Stomach (tissue), 9 donors: Measurements from ENCODE around the gene ARHGAP26. TPM values are rescaled to one million over a fixed set of nuclear protein-coding genes. Genes with fewer than 3 reads are reported as not detected.

Source experiments
- DNase-seq, 2 donors: peaks; one replicate each; pipeline versions ENCODE4 v3.0.0 to v3.0.0-alpha.2; 2013 to 2019
- H3K27ac ChIP-seq, 5 donors: fragments of 200-600 bp in 4 of 5; sonication (generic) in 4 of 5; one replicate each; pipeline ENCODE4 v1.5.1; 2013 to 2019; ENCODE audit warnings: mild to moderate bottlenecking in 1 of 5, moderate library complexity in 1 of 5
- H3K27me3 ChIP-seq, 3 donors: fragments of 200-600 bp; sonication (generic); one replicate each; pipeline ENCODE4 v1.5.1; 2017 to 2019; ENCODE audit warnings: mixed run types in 1 of 3
- H3K36me3 ChIP-seq, 4 donors: fragments of 200-600 bp; sonication (generic); 1 replicate in 3 of 4; 2 replicates in 1 of 4; pipeline ENCODE4 v1.5.1; 2016 to 2019
- H3K4me1 ChIP-seq, 4 donors: fragments of 200-600 bp; sonication (generic); one replicate each; pipeline ENCODE4 v1.5.1; 2016 to 2019
- H3K4me3 ChIP-seq, 4 donors: fragments of 200-600 bp; sonication (generic) in 3 of 4; one replicate each; pipeline ENCODE4 v1.5.1; 2016 to 2019; ENCODE audit warnings: mild to moderate bottlenecking in 1 of 4
- H3K9me3 ChIP-seq, 4 donors: fragments of 200-600 bp; sonication (generic); one replicate each; pipeline ENCODE4 v1.5.1; 2016 to 2019
- EP300 ChIP-seq: sonication (generic); formaldehyde crosslinking; IDR thresholded peaks from one replicate; pipeline ENCODE4 v1.6.1; 2017; ENCODE audit warnings: antibody characterized with exemption
- POLR2A ChIP-seq, 4 donors: fragments of 450-650 bp; IDR thresholded peaks; one replicate each; pipeline ENCODE4 v1.6.1; 2016; ENCODE audit warnings: antibody characterized with exemption in 4 of 4, control low read depth in 2 of 4, mild to moderate bottlenecking in 1 of 4, moderate library complexity in 1 of 4
- POLR2AphosphoS5 ChIP-seq, 3 donors: sonication (generic); formaldehyde crosslinking; IDR thresholded peaks; one replicate each; pipeline ENCODE4 v1.6.1; 2016; ENCODE audit warnings: antibody characterized with exemption in 3 of 3
- WGBS, 5 donors: extraction: QIAGEN DNeasy Blood & Tissue Kit in 3 of 5; methylation state at CpG; one replicate each; pipeline versions ENCODE4 v1.1.5 to v1.1.7; 2013 to 2018; 5-methylcytosine and 5-hydroxymethylcytosine counted together
- intact Hi-C: fragments of 100-400 bp; cut with DNase I; formaldehyde crosslinking; loops from one replicate; pipeline ENCODE4 v1.15.1; 2023; ENCODE audit warnings: low total_unique reads
- polyA plus RNA-seq, 3 donors: library from polyadenylated mRNA; stranded (reverse); fragments of 200-250 nt; gene quantifications; one replicate each; pipeline ENCODE4 v1.2.3, GENCODE V29; 2013
- total RNA-seq, 5 donors: library from RNA; depleted of rRNA; stranded (reverse); fragments of >200 nt; gene quantifications; one replicate each; pipeline versions ENCODE4 v1.1.0 to v1.2.3, GENCODE V29; 2014 to 2016
- TF ChIP-seq, protein P1 (sequence below), 7 experiments: fragments of 450-650 bp in 4 of 7; fragments of 200-600 bp in 3 of 7; sonication (generic) in 3 of 7; IDR thresholded peaks; one replicate each; pipeline ENCODE4 v1.5.1; 2016 to 2019; ENCODE audit warnings: antibody characterized with exemption in 7 of 7, control low read depth in 2 of 7, mild to moderate bottlenecking in 1 of 7
- donor health status: healthy with polysubstance abuse.
- donor health status: Bipolar disorder and iron deficiency.
- donor health status: healthy.

ARHGAP26 gene
- total and polyA plus RNA-seq, 8 donors: 4.0 to 115 (median 34.1) TPM

- intact Hi-C loops: no loop called here
- WGBS, 5 donors: 74 to 84% (median 81%) methylated on average over 6 of the region's 6 CpGs
- Histone ChIP-seq H3K27me3 (no peaks in the 10 kb centered on the region), H3K4me1 (peaks cover 8 to 70% (median 41%) of the 10 kb centered on the region in 4 donors), H3K9me3 (no peaks in the 10 kb centered on the region), H3K36me3 (peaks cover 0 to 35% (median 20%) of the 10 kb centered on the region in 4 donors), H3K27ac (peak overlapping the region in 4 of 5 donors; percentile 36 to 69 (median 55)), H3K4me3 (no peak overlapping the region)
- no peak for DNase-seq
- TF ChIP-seq POLR2AphosphoS5 (IDR thresholded peaks at IDR 0.05): peak; percentile 37 to 47 (median 44)
- TF ChIP-seq, protein P1, sequence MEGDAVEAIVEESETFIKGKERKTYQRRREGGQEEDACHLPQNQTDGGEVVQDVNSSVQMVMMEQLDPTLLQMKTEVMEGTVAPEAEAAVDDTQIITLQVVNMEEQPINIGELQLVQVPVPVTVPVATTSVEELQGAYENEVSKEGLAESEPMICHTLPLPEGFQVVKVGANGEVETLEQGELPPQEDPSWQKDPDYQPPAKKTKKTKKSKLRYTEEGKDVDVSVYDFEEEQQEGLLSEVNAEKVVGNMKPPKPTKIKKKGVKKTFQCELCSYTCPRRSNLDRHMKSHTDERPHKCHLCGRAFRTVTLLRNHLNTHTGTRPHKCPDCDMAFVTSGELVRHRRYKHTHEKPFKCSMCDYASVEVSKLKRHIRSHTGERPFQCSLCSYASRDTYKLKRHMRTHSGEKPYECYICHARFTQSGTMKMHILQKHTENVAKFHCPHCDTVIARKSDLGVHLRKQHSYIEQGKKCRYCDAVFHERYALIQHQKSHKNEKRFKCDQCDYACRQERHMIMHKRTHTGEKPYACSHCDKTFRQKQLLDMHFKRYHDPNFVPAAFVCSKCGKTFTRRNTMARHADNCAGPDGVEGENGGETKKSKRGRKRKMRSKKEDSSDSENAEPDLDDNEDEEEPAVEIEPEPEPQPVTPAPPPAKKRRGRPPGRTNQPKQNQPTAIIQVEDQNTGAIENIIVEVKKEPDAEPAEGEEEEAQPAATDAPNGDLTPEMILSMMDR (IDR thresholded peaks at IDR 0.05): no peak
These were observed 377.7 kb downstream of the ARHGAP26 start for GRCh38 chr5:143147902-143148301.

GRCh38 chr5:143148771-143149170 is 378.6 kb downstream of the ARHGAP26 start:
- Histone ChIP-seq H3K27me3 (no peaks in the 10 kb centered on the region), H3K4me3 (no peak overlapping the region), H3K36me3 (peaks cover 0 to 35% (median 20%) of the 10 kb centered on the region in 4 donors), H3K4me1 (peaks cover 11 to 70% (median 41%) of the 10 kb centered on the region in 4 donors), H3K9me3 (no peaks in the 10 kb centered on the region), H3K27ac (peak overlapping the region in 4 of 5 donors; percentile 36 to 69 (median 55))
- DNase-seq: no peak
- intact Hi-C loops: no loop called here
- 82 to 98% (median 94%) methylated on average over 3 of the region's 3 CpGs for WGBS, 5 donors
- peak in 1 of 3 donors; percentile 41 for TF ChIP-seq POLR2AphosphoS5 (IDR thresholded peaks at IDR 0.05)
- TF ChIP-seq, protein P1 (IDR thresholded peaks at IDR 0.05): no peak

DNA sequence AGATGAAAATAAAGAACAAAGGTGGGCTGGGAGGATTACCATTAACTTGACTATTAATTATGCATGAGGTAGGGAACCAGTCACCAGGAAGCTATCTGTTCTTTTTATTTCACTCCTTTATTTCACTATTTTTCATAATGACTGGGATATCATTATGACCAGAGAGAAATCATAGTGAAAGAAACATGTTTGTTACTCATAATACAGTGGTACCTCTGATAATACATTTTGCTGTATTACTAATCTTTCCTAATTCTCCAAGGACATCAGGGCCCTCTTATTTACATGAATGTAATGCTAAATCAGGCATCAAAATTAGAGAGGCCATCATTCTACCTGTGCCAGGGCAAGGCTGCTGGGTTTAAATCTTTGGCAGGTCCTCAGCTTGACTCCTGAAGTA is 379.6 kb downstream of the ARHGAP26 start:
- Histone ChIP-seq H3K27me3 (no peaks in the 10 kb centered on the region), H3K4me3 (no peak overlapping the region), H3K27ac (peak overlapping the region in 2 of 5 donors; percentile 46 to 69), H3K9me3 (no peaks in the 10 kb centered on the region), H3K4me1 (peaks cover 11 to 70% (median 46%) of the 10 kb centered on the region in 4 donors), H3K36me3 (peaks cover 0 to 35% (median 20%) of the 10 kb centered on the region in 4 donors)
- intact Hi-C loops: no loop called here
- TF ChIP-seq EP300 (no peak), POLR2AphosphoS5 (IDR thresholded peaks at IDR 0.05) (no peak), POLR2A (IDR thresholded peaks at IDR 0.05) (no peak)
- TF ChIP-seq, protein P1 (IDR thresholded peaks at IDR 0.05): no peak
- no peak for DNase-seq

- Histone ChIP-seq H3K4me3 (no peak overlapping the region), H3K9me3 (no peaks in the 10 kb centered on the region), H3K27me3 (no peaks in the 10 kb centered on the region), H3K4me1 (peaks cover 11 to 70% (median 46%) of the 10 kb centered on the region in 4 donors), H3K36me3 (peaks cover 0 to 35% (median 20%) of the 10 kb centered on the region in 4 donors), H3K27ac (no peak overlapping the region)
- DNase-seq: no peak
- 85 to 95% (median 91%) methylated on average over 3 of the region's 3 CpGs for WGBS, 5 donors
- TF ChIP-seq EP300 (no peak), POLR2A (IDR thresholded peaks at IDR 0.05) (no peak), POLR2AphosphoS5 (IDR thresholded peaks at IDR 0.05) (no peak)
- TF ChIP-seq, protein P1 (IDR thresholded peaks at IDR 0.05): no peak
- intact Hi-C loops: no loop called here
These were observed 381.0 kb downstream of the ARHGAP26 start for GRCh38 chr5:143151056-143151700.
